B cell (primary cell): ENCODE results near the gene GNA12. TPM values are rescaled to one million over a fixed set of nuclear protein-coding genes. Genes with fewer than 3 reads are reported as not detected.
A peak's percentile ranks its signal among the peaks of the same experiment; 100 is the strongest.

Experiments used
- ATAC-seq: fragments of 200-7000 bp; cut with Tn5 transposase; one replicate; pipeline ENCODE4 v1.10.0; 2021; ENCODE audit warnings: low read depth, mild to moderate bottlenecking, moderate number of reproducible peaks, moderate library complexity
- CTCF ChIA-PET: fragments of 350-600 bp; sonication (Branson Sonifier 250); formaldehyde crosslinking; loops from one replicate; lab custom pipeline; 2021; ENCODE audit warnings: antibody characterized with exemption, inconsistent platforms; lab: Charles Lee
- POLR2A ChIA-PET: fragments of 350-600 bp; sonication (Branson Sonifier 250); formaldehyde crosslinking; loops from one replicate; lab custom pipeline; 2021; ENCODE audit warnings: antibody characterized with exemption; lab: Charles Lee
- DNase-seq: peaks from one replicate; pipeline ENCODE4 v3.0.0; 2013
- H2AFZ ChIP-seq: 2 replicates; pipeline ENCODE4 v1.6.1; 2012; ENCODE audit warnings: mild to moderate bottlenecking, low read depth, low read length; ENCODE audit not compliant: insufficient read depth, poor library complexity, severe bottlenecking
- H3K27ac ChIP-seq, 2 donors: 1 replicate in 1 of 2; 2 replicates in 1 of 2; pipeline ENCODE4 v1.5.1; 2012 to 2013; ENCODE audit warnings: low read length in 2 of 2, mild to moderate bottlenecking in 2 of 2, moderate library complexity in 1 of 2
- H3K27me3 ChIP-seq, 4 experiments: fragments of 200-600 bp in 1 of 4; sonication (generic) in 1 of 4; replicated peaks in 1 of 4; 1 replicate in 2 of 4; 2 replicates in 2 of 4; pipeline versions ENCODE4 v1.6.1 to v1.7.0; 2013 to 2016; ENCODE audit warnings: low read length in 3 of 4, mild to moderate bottlenecking in 2 of 4, mixed read lengths in 1 of 4, moderate library complexity in 1 of 4; ENCODE audit not compliant: insufficient read depth in 4 of 4, control insufficient read depth in 3 of 4; ENCODE audit errors: control extremely low read depth in 1 of 4
- H3K36me3 ChIP-seq, 2 experiments: replicated peaks in 1 of 2; 1 replicate in 1 of 2; 2 replicates in 1 of 2; pipeline versions ENCODE4 v1.6.1 to v1.7.1; 2013; ENCODE audit warnings: low read length in 1 of 2; ENCODE audit not compliant: insufficient read depth in 2 of 2, control insufficient read depth in 1 of 2; ENCODE audit errors: control extremely low read depth in 1 of 2, extremely low read depth in 1 of 2
- H3K4me1 ChIP-seq, 2 donors: fragments of 200-600 bp in 1 of 2; sonication (generic) in 1 of 2; 1 replicate in 1 of 2; 2 replicates in 1 of 2; pipeline versions ENCODE4 v1.5.1 to v1.6.1; 2013 to 2017; ENCODE audit warnings: low read length in 2 of 2; ENCODE audit not compliant: control insufficient read depth in 2 of 2, insufficient read depth in 2 of 2
- H3K4me2 ChIP-seq: replicated peaks from 2 replicates; pipeline ENCODE3; 2012; ENCODE audit warnings: mild to moderate bottlenecking, low read depth, low read length; ENCODE audit not compliant: poor library complexity, severe bottlenecking
- H3K4me3 ChIP-seq, 5 experiments: fragments of 200-600 bp in 1 of 5; sonication (generic) in 1 of 5; 1 replicate in 3 of 5; 2 replicates in 2 of 5; pipeline versions ENCODE4 v1.5.1 to v1.7.0; 2011 to 2016; ENCODE audit warnings: low read length in 4 of 5, mild to moderate bottlenecking in 4 of 5, low read depth in 2 of 5, control low read depth in 1 of 5, moderate library complexity in 1 of 5; ENCODE audit not compliant: insufficient read depth in 1 of 5; ENCODE audit errors: control extremely low read depth in 1 of 5, extremely low read depth in 1 of 5
- H3K79me2 ChIP-seq: fragments of 200-600 bp; sonication (generic); one replicate; pipeline ENCODE4 v1.6.0; 2016; ENCODE audit warnings: low read length; ENCODE audit not compliant: control insufficient read depth, insufficient read depth
- H3K9ac ChIP-seq: fragments of 200-600 bp; sonication (generic); 2 replicates; pipeline ENCODE4 v1.6.1; 2017; ENCODE audit warnings: mild to moderate bottlenecking, low read length, moderate library complexity
- H3K9me3 ChIP-seq, 3 donors: one replicate each; pipeline versions ENCODE4 v1.6.1 to v1.7.1; 2013; ENCODE audit warnings: low read length in 2 of 3; ENCODE audit not compliant: control insufficient read depth in 2 of 3, insufficient read depth in 1 of 3; ENCODE audit errors: control extremely low read depth in 1 of 3
- H4K20me1 ChIP-seq: 2 replicates; pipeline ENCODE4 v1.6.0; 2012; ENCODE audit warnings: mild to moderate bottlenecking, low read length; ENCODE audit not compliant: insufficient read depth, control insufficient read depth, poor library complexity, severe bottlenecking
- H3K27ac Mint-ChIP-seq: one replicate; pipeline ENCODE4 v1.8.0; 2021; ENCODE audit warnings: mixed read lengths
- H3K27me3 Mint-ChIP-seq: one replicate; pipeline ENCODE4 v1.8.0; 2021; ENCODE audit warnings: mixed read lengths
- H3K4me1 Mint-ChIP-seq: one replicate; pipeline ENCODE4 v1.8.0; 2021; ENCODE audit warnings: mixed read lengths
- H3K4me3 Mint-ChIP-seq: one replicate; pipeline ENCODE4 v1.8.0; 2021; ENCODE audit warnings: mixed read lengths
- H3K9me3 Mint-ChIP-seq: one replicate; pipeline ENCODE4 v1.8.0; 2022; ENCODE audit warnings: mixed read lengths; ENCODE audit not compliant: insufficient read depth
- EZH2 ChIP-seq: IDR thresholded peaks from 2 replicates; pipeline ENCODE4 v1.6.1; 2012; ENCODE audit warnings: borderline replicate concordance, low read depth, mild to moderate bottlenecking, moderate library complexity, low read length; ENCODE audit not compliant: insufficient read depth, poor library complexity, severe bottlenecking
- whole genome bisulfite sequencing: methylation state at CpG from one replicate; pipeline ENCODE4 v1.1.5; 2013; ENCODE audit warnings: missing lambda C conversion rate; ENCODE audit not compliant: insufficient coverage; 5-methylcytosine and 5-hydroxymethylcytosine counted together
- intact Hi-C: fragments of 100-400 bp; cut with micrococcal nuclease; formaldehyde crosslinking; loops from one replicate; pipeline ENCODE4 v1.10.0; 2022
- polyA plus RNA-seq: library from polyadenylated mRNA; depleted of rRNA; stranded (reverse); fragments of >200 nt; gene quantifications from 2 replicates; pipeline ENCODE4 v1.2.3, GENCODE V29; 2012
- total RNA-seq, 2 donors: library from RNA; stranded (reverse); fragments of 120-200 nt in 1 of 2; gene quantifications; 1 replicate in 1 of 2; 2 replicates in 1 of 2; pipeline versions ENCODE4 v1.2.3 to v1.2.4, GENCODE V29; 2013 to 2022
- TF ChIP-seq, protein P1 (sequence below): fragments of 200-600 bp; IDR thresholded peaks from one replicate; pipeline ENCODE4 v1.8.0; 2022; ENCODE audit warnings: antibody characterized with exemption, mild to moderate bottlenecking

Gene GNA12
- total and polyA plus RNA-seq, 2 donors (not counting 1 experiment from before 2014, with no cell fraction given), result 34.6 to 110 TPM

GRCh38 chr7:2782565-2782964 lies 61.5 kb downstream of the GNA12 start:
- Histone ChIP-seq H4K20me1 (peaks cover 7% of the 10 kb centered on the region), H3K4me1 (peaks cover 0 to 5% of the 10 kb centered on the region in 2 donors), H3K36me3 (peaks cover 0 to 10% of the 10 kb centered on the region in 2 experiments), H3K9me3 (no peaks in the 10 kb centered on the region), H3K27ac (no peak overlapping the region), H3K9ac (no peak overlapping the region), H2AFZ (no peak overlapping the region), H3K79me2 (peaks cover 20% of the 10 kb centered on the region), H3K27me3 (no peaks in the 10 kb centered on the region), H3K4me2 (no peak overlapping the region), H3K4me3 (no peak overlapping the region)
- Mint-ChIP-seq H3K27ac (peak overlapping the region; percentile 22), H3K27me3 (no peaks in the 10 kb centered on the region), H3K9me3 (peaks cover 5% of the 10 kb centered on the region), H3K4me1 (peaks cover 33% of the 10 kb centered on the region), H3K4me3 (peak overlapping the region; percentile 1)
- ATAC-seq, result no peak
- intact Hi-C loops, result no loop called here
- WGBS, result no CpG with 5 or more reads among the region's 4 CpGs
- DNase-seq, result no peak
- POLR2A ChIA-PET, result no interaction called here
- TF ChIP-seq, protein P1, sequence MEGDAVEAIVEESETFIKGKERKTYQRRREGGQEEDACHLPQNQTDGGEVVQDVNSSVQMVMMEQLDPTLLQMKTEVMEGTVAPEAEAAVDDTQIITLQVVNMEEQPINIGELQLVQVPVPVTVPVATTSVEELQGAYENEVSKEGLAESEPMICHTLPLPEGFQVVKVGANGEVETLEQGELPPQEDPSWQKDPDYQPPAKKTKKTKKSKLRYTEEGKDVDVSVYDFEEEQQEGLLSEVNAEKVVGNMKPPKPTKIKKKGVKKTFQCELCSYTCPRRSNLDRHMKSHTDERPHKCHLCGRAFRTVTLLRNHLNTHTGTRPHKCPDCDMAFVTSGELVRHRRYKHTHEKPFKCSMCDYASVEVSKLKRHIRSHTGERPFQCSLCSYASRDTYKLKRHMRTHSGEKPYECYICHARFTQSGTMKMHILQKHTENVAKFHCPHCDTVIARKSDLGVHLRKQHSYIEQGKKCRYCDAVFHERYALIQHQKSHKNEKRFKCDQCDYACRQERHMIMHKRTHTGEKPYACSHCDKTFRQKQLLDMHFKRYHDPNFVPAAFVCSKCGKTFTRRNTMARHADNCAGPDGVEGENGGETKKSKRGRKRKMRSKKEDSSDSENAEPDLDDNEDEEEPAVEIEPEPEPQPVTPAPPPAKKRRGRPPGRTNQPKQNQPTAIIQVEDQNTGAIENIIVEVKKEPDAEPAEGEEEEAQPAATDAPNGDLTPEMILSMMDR, result no peak
- TF ChIP-seq EZH2, result no peak
- CTCF ChIA-PET, result interaction anchor here (1.2 to 1.3 kb wide), 2 partner anchors 19 to 25 kb away, joined by 4 read pairs; no protein-coding TSS in a partner anchor

GRCh38 chr7:2782121-2782520 lies 62.0 kb downstream of the GNA12 start:
- Histone ChIP-seq H3K27me3 (no peaks in the 10 kb centered on the region), H2AFZ (no peak overlapping the region), H3K9me3 (no peaks in the 10 kb centered on the region), H3K36me3 (peaks cover 0 to 11% of the 10 kb centered on the region in 2 experiments), H3K79me2 (peaks cover 16% of the 10 kb centered on the region), H3K27ac (no peak overlapping the region), H3K4me3 (no peak overlapping the region), H3K4me1 (peaks cover 0 to 5% of the 10 kb centered on the region in 2 donors), H3K9ac (no peak overlapping the region), H3K4me2 (no peak overlapping the region), H4K20me1 (peaks cover 7% of the 10 kb centered on the region)
- Mint-ChIP-seq H3K27ac (peak overlapping the region; percentile 71), H3K9me3 (peaks cover 5% of the 10 kb centered on the region), H3K4me1 (peaks cover 35% of the 10 kb centered on the region), H3K27me3 (no peaks in the 10 kb centered on the region), H3K4me3 (no peak overlapping the region)
- ChIA-PET POLR2A (no interaction called here), CTCF (interaction anchor here (0.9 to 1.3 kb wide), 3 partner anchors 19 to 63 kb away, joined by 3 to 4 read pairs (median 4); no protein-coding TSS in a partner anchor)
- intact Hi-C loops, result no loop called here
- DNase-seq, result no peak
- 100% methylated on average over 2 of the region's 2 CpGs for WGBS
- no peak for TF ChIP-seq EZH2
- TF ChIP-seq, protein P1, result no peak
- no peak for ATAC-seq
